ENCODE data around the gene NKAIN2.

Gene NKAIN2

GRCh38 chr6:124053315-124053714 is 249.7 kb downstream of the NKAIN2 start:
- no peak for DNase-seq

GRCh38 chr6:124054034-124054433 is 250.4 kb downstream of the NKAIN2 start:
- no peak for DNase-seq

DNA sequence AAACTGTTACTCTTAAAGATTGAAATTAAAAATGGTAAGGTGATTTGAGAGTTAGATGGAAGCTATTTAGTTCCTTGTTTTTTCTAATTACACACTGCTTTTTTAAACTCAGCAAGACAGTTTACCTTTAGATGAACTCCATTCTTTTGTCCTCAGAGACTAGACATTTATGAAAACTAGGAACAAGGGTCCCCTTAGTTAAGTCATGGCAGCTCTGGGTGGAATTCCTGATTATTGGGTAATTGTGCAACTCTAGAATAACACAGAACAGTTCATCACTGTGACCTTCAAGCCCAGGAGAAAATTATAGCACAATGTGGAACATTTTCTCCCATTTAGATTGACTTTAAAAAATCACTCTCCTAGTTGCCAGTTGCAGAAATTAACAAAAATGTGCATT is 251.7 kb downstream of the NKAIN2 start:
- DNase-seq, result no peak

- no peak for DNase-seq
These were observed 252.3 kb downstream of the NKAIN2 start for GRCh38 chr6:124055963-124056362.

DNA sequence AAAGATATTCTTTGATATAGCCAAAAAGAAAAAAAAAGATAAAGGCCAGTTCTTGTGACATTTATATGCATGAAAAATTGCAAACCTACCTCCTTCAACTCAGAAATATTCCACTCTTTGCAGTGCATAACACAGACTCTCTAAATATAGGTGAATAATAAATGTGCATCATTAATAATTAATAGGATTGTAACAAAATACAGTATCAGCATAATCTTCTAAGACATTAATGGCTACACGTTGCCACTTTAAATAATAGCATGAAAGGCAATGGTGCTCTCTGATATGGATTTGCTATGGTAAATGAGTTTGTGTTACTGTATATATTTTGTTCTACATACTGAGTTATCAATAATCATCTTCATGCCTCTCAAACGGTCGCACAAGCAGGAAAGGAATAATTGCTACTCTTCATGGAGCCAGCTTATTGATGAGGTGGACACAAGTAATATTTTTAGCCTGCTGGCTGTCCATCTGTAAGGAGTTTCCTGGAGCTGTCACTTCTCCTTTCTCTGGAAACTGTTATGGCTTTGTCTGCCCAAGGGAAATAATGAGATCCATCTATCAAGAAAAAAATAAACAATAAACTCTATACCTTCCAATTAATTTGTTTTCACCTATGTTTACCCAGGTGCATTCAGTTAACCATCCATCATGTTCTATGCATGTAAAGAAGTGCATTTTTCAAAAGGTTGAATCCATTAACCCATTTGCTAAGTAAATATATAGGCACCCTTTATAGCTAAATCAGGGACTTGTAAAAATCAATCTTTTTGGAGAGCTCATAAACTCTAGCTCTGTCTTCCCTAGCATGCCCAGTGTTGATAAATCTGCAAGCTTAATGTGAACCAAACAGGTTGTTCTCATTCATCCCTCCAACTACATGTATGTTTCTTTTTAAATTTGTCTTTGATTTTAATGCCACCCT is 253.0 kb downstream of the NKAIN2 start:
- no peak for DNase-seq

DNA sequence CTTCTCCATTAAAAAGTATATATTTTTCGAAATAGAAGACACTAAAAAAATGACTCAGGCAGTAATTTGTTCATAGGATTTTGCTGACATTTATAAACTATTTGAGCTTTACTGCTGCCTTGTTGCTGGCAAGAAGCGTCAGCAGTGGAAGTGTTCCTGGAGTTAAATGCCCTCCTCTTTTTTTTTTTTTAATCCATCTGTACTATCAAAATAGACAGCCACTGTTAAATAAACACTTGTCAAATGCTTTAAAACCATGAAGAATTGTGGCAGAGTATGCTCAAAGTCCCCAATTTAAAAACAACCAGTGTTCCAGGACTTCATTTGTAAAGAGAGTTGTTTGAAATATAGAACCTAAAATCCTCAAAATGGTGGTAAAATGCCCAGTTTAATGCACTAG is 253.8 kb downstream of the NKAIN2 start:
- no peak for DNase-seq

GRCh38 chr6:124064317-124065113 is 260.9 kb downstream of the NKAIN2 start:
- DNase-seq, result no peak

DNA sequence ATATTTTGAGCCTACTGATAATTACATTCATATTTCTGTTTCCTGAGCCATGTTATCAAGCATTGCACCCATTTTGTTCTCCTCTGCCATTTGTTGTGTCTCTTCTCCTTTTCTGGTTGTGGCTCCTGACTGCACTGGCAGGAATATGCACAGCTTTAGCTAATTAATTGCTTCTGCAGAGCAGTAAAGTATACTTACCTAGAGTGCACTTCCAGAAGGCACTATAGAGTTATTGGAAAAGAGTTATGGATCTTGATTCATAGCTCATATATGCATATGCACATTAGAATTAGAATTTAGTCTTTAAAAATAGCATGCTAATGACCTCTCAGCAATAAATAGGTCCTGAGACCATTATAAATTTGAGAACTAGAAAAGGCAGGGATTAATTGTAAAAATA is 262.6 kb downstream of the NKAIN2 start:
- no peak for DNase-seq

- DNase-seq, result no peak
These were observed 263.4 kb downstream of the NKAIN2 start for GRCh38 chr6:124066946-124067552.

DNA sequence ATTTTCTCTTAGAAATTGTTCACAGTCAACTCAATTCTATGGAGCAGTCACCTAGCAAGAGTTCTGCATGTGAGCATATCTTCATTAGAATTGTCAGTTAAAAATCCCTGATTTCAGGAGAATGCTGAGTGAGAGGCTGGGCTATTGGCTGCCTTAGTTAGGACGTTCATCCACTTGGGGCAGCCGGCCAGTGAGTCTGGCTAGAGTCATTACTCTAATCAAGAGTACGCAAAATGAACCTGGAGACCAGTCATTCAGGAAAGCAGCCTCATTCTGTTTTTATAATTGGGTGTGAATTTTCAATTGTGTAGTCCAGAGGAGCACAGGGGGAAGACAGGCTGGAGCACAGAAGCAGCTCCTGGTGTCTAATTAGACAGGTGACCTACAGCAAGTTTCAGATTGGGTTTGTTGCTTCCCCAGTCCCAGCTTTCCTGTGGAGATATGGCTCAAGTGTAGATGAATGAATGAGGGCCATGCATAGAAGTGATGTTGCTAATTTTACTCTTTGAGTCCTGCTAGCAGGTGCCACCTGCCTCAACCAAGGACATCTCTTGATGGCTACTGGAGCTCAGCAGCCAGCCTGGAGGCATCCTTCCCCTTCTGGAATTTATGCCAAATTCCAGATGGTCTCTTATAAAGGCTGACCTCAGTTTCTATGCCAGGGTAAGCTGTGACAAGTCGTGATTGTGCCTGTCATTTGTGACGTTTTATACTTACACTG is 265.7 kb downstream of the NKAIN2 start:
- DNase-seq, result no peak

DNA sequence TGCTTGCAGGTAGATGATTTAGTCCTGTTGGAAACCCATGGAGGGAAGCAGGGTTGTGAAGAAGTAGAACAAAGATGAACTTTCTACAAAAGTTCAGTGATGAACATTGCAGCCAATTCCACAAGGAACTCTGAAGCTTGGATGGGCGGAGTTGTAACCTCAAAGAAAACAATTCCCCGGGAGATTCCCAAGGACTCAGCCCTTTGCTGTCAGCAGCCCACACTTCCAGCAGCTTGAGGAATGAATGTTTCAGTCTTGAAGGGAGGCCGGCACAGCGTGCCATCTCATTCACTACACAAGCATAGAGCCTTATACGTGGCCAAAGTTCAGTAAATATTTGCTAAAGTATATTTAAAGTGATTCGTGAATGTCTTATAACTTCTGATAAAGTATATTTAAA is 269.4 kb downstream of the NKAIN2 start:
- no peak for DNase-seq

DNA sequence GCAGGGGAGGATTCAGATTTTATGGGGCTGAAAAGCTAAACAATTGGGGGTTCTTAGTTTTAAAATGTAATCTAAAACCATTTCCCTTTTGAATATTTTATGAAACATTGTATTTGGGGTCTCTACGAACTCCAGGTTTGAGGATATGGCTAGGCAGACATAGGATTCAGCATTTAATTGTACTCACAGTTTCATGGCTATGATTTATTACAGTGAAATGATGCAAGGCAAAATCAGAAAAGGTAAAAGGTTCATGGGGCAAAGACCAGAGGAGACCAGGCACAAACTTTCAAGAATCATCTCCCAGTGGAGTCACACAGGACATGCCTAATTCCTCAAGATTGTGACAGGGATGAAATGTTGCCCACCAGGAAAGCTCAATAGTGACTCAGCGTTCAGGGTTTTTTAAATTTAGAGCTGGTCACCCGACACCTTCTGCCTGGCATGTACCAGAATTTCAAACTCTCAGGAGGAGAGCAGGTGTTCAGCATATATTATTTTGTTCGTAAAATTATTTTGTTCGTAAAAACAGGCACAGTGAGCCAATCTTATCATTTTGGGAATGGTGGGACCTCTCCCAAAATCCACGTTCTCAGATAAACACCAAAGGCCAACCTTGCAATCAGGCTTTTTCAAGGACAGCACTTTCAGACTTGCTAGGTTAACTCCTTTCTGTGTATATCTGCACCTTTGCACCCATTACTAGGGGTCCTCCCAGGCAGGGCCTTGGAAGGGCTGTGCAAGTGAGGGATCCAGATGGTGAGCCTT is 270.3 kb downstream of the NKAIN2 start:
- no peak for DNase-seq

GRCh38 chr6:124074606-124075005 is 270.9 kb downstream of the NKAIN2 start:
- DNase-seq, result no peak

DNA sequence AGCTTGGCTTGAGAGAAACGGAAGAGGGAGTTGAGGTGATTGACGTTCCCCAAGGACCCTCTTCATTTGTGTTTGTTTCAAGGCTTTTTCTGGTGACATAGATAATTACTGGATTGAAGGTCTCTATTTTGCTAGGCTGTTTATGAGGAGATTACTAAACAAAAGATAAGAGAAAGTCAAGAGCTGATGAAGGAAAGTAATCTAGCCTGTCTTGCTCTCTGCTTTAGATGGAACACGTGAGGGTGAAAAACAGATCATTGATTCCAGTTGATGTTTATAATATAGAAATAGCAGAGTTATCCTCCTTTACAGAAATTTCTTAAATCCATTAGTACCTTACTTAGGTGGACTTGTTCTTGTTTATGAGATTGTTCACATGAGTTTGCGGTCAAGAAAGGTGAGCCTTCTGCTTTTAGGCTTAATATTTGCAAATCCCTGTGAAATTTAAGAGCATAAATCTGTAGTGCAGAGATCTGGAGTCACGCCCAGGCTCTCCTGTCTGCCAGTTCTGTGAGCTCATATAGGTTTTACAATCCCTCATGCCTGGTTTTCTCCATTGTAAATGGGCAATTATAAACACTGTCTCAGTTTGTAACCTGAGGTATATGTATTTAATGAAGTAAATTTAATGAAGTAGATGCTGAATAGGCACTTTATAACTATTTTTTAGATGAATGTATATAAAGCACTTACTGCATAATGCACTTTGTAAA is 272.8 kb downstream of the NKAIN2 start:
- no peak for DNase-seq

DNA sequence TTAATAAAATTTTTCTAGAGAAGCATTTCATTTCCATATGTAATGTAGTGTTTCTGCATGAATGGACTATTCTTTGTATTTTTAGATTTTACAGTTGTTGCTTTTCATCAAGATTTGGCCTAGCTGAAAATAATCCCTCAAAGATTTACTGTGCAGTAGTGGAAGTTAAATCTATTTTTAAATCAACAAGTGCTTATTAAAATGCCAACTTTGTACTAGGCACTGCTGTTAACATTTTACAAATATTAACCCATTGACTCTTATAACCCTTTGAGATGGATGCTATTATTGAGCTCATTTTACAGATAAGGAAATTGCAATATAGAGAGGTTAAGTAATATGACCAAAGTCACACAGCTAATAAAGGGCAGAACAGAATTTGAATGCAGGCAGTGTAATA is 274.5 kb downstream of the NKAIN2 start:
- DNase-seq, result no peak

GRCh38 chr6:124080483-124080882 is 276.8 kb downstream of the NKAIN2 start:
- no peak for DNase-seq

- DNase-seq, result no peak
These were observed 286.8 kb downstream of the NKAIN2 start for GRCh38 chr6:124090491-124090890.

- DNase-seq, result no peak
These were observed 295.9 kb downstream of the NKAIN2 start for GRCh38 chr6:124099520-124099919.

- no peak for DNase-seq
These were observed 306.8 kb downstream of the NKAIN2 start for GRCh38 chr6:124110514-124110913.

DNA sequence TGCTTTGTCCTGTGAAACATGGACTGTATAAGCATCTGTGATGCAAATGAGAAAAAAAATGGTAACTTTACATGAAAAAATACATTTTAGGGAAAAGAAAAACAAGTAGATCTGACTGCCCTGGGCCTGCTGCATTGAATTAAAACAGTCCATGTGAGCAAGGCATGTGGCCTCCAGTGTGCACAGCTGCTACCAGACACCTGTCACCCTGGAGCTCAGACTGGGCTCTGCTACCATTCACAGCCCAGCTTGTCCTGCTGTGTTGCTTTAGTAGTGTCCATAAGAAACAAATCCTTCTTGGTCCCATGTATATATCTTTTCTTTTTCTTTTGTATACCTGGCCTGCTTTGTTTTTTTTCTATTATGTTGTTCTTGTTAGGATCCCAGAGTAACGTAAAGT is 315.9 kb downstream of the NKAIN2 start:
- DNase-seq, result no peak

- DNase-seq, result no peak
These were observed 320.0 kb downstream of the NKAIN2 start for GRCh38 chr6:124123617-124124209.

Data from CD4-positive, alpha-beta T cell treated with Interleukin-10 for 1 hour (primary cell).